Measurements from ENCODE around the gene FANCB.

FANCB gene

DNA sequence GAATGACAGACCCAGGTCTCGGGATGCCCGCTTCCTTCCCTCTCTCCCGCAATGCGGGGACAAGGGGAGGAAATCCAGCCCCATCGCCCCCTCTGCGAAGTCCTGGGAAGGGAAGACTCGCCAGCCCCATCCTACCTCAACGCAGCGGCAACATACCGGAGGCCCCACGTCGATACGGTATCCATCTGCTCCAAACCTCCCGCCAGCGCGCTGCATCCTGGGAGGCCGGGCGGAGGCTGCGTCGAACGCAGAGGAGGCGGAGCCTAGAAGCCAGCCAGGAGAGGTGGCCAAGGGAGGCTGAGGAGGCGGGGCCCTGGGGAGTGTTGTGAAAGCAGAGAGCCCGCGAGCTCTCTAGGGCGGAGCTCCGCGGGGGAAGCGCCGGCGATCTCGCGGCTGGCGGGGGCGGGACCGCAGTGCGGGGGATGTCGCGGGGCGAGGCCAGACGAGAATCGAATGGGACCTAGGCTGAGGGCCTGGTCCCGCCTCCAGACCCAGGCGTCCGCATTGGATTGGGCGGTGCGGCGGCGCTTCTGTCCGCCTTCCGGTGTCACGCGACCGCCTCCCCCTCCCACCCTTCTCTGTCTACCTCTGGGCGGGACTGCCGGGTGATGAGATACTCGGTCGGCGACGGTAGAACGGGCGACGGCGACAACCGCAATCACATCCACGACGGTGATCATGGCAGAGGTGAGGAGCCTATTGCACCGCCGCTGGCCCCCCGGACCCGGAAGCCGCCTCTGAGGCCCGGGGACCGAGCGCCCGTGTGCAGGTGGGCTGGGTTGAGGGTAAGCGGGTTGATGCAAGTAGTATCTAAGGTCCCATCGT, at the start of gene FANCB, which contains the start of gene MOSPD2:
TSS of gene FANCB (minus strand) at position 219 of the 825 bp plus-strand sequence. CDS start 7,559 bp downstream, outside the sequence.
TSS of gene MOSPD2 (plus strand) at position 571 of the 825 bp plus-strand sequence. CDS start at position 679, 108 bp downstream.
- peak; percentile 75 to 90 (median 87) for DNase-seq (ENCODE audit: low read depth in 3 of 3)

DNA sequence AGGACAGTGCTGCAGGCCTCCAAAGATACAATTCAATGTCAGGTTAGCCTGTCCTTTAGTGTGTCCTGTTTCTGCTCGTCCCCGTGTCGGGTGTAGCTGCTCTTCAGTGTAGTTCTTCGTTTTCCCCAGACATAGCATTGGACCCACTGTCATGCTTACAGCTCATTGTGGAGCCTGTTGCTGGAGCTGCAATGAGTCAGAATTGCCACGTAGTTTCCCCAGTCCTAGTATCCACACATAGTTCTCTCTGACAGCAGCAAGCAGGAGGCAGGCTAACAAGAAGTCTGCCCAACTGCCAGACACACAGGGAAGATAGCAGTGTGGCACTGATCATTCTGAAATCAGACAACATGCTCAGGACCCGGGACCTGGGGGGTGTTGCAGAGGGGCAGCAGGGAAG, 49.6 kb upstream of the FANCB start:
- no peak for DNase-seq (ENCODE audit: low read depth in 3 of 3)

DNA sequence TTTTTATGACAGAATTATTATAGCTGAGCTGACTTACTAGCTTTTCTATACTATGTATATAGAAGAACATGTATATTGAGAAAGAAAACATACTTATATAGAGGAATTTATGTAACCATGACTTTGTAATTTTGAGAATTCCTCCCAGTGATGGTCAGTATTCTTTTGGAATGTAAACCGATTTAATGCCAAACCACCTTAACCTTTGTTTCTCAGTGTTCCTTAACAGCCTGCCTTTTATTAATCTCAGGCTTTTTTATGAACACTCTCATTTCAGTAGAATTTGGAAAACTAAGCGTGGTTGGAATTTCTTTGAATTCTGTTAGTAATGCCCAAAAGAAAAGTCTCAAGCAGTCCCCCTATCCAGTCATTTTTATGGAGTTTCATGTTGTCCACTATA, 47.3 kb upstream of the FANCB start:
- DNase-seq (ENCODE audit: low read depth in 3 of 3), result no peak

DNA sequence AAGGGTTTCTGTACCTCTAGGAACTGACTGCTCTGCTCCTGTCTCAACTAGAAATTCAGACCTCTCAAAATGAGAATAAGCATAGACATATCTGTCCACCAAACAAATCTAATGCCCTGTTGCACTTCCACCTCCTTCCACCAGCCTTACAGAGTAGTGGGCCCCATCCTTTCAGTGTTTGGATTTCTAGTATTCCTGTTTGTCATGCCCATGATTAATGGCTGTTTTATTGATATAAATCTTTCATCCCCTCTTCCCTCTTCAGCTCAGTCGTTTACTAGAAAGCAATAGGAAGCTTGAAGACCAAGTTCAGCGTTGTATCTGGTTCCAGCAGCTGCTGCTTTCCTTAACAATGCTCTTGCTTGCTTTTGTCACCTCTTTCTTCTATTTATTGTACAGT, 46.5 kb upstream of the FANCB start:
- no peak for DNase-seq (ENCODE audit: low read depth in 3 of 3)

DNA sequence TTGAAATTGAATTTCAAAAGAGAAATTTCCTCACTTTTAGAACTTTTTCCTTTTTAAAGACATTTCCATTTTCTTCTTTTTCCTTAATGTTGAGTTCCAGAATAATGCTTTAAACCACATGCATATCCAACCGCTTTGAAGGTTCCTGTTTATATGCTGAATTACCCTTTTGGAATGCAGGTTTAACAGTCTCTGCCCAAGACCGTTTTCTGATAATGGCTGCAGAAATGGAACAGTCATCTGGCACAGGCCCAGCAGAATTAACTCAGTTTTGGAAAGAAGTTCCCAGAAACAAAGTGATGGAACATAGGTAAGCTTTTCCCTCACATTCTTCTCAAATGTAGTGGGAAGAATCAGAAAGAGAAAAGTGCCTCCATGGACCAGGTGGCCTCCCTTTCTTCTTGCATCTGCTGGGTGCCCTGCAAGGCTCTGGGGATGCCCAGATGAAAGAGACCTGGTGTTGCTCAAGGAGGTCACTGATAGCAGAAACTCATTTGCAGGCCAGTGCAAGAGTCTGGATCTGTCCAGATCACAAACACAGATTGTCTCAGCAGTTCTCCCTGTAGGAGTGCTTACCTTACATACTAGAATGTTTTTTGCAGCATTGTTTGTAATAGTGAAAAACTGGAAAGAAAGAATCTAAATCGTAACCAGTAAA, 43.3 kb upstream of the FANCB start:
- DNase-seq (ENCODE audit: low read depth in 3 of 3), result no peak

DNA sequence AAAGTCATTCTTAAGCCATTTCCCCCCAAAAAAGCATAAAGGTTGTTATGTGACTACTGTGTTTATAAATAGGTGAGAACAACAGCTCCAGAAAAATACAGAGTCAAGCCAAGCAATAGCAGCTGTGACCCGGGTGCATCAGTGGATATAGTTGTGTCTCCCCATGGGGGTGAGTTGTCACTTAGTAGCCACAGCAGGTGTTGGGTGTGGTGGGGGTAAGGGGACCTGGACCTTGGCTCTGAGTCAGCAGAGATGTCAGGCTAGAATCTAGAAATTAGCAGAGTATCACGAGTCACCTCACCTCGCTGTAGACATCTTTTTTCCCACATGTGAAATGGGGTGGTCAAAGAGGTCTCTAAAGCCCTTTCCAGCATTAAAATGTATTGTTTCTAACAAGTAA, 42.7 kb upstream of the FANCB start:
- DNase-seq (ENCODE audit: low read depth in 3 of 3), result no peak

DNA sequence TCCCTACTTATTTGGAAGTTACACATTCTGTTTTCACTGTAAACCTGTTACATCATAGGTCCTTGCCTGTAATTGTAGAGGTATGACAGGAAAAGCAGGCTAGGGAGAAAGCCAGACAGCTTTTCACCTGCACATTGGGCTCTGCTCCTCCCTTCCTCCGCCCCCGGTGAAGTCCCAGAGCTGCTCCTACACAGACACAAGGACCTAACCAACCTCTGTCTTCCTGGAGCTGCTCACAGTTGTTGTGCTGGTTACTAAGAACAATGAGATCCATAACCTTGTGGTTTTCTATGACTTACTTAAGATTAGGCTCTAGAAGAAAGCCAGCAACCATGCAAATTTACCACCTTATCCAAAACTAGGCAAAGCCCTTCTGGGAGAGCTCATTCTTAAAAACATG, 40.4 kb upstream of the FANCB start:
- DNase-seq (ENCODE audit: low read depth in 3 of 3), result no peak

DNA sequence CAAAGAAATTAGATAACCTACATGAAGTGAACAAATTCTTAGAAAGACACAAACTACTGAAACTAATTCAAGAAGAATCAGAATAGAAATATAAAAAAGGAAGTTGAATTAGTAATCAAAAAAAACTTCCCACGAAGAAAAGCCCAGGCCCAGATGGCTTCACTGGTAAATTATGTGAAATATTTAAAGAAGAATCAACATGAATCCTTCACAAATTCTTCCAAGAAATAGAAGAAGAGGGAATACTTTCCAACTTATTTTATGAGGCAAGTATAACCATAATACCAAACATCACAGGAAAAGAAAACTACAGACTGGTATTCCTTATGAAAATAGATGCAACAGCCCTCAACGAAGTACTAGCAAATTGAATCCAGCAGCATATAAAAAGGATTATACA, 31.0 kb upstream of the FANCB start:
- DNase-seq (ENCODE audit: low read depth in 3 of 3), result no peak

DNA sequence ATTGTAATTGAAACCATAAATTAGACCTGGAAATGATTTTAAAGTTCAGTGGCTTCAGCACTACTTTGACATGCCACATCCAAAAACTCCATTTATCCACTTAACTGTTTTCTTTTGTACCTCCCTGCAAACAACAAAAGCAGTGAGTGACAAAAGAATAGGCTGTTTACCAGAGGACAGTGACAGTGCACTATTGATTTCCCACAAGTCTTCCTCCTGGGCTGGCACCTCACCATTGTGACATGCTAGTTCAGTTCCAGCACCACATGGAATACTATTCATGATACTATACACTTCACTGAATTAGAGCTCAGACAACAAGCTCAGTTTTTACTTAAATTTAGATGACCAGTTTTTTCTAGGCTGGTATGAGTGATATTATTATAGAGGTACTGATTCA, 29.7 kb upstream of the FANCB start:
- no peak for DNase-seq (ENCODE audit: low read depth in 3 of 3)

DNA sequence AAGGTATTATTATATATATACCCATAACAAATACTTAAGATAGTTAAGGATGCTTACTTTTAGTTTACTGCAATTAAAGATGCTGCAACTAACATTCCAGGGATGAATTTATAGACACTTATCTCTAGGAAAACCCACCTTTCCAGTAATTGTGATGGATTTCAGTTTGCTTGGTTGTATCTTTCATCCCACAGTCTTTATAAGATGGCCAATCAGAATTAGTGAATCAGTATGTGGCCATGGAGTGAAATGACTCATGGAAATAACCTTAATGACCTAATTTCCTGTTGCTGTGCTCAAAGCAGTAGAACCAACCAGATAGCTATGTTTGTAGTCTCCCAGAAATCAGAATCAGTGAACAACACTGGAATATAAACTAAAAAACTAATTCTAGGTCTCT, 26.7 kb upstream of the FANCB start:
- no peak for DNase-seq (ENCODE audit: low read depth in 3 of 3)

DNA sequence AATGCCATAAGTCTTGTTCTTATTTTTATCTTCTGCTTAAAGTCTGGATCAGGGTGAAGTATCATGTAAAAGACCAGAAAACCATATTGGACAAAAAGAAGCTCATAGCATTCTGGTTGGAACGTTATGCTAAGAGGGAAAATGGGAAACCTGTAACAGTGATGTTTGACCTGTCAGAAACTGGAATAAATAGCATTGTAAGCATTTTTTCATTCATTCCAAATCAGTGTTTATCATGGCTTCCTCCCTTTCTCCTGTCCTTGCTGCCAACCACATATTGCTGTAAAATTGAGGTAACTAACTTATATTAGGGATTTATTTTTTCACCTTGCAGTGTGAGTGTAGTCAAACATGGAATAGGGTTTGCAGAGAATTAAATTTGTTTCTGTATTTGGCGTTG, 24.2 kb upstream of the FANCB start:
- DNase-seq (ENCODE audit: low read depth in 3 of 3), result no peak

DNA sequence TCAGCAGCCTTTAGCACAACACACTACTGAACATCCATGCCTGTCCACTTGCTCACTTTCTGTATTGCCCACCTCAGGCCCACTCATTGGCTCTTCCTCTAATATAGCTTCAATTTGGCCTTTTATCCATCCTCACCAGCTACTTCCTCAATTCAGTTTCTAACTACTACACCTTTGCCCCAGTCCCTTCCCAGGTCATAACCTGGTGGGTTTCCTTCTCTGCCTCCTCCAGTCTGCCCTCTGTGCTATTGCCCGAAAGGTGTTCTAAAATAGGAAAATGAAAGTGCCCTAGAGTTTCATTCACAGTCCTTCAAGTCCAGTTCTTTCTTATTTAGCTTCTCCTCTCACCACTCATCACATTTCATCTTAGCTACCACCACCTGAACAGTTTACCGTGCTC, 23.4 kb upstream of the FANCB start:
- DNase-seq (ENCODE audit: low read depth in 3 of 3), result no peak

DNA sequence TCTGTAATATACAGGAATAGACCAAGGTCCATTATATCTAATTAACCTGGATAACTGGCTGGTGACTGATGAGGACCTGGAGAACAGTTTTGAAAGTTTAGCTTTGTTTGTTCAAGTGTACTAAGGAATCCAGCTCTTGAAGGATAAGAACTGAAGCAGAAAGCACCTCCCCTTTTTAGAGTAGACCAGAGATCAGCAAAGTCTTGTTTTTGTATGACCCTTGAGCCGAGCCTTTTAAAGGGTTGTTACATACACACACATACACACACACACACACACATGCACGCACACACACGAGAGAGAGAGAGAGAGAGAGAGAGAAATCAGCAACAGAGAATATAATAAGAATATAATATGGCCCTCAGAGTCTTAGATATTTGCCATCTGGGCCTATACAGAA, 13.4 kb upstream of the FANCB start:
- no peak for DNase-seq (ENCODE audit: low read depth in 3 of 3)

DNA sequence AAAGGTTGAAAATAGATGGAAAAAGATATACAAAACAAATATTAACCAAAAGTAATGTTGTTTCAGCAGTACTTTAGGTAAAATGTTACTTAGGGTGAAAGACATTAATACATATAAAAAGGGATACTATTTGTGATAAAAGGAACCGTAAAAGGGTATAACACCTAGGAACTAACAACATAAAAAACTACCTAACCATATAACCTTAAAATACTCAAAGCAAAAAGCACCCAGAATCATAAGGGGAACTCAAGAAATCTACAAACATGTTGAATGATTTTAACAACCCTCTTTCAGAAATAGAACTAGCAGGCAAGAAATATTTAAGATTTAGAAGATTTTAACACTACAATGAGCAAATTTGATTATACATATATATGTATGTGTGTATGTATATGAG, 11.8 kb upstream of the FANCB start:
- DNase-seq (ENCODE audit: low read depth in 3 of 3), result no peak

DNA sequence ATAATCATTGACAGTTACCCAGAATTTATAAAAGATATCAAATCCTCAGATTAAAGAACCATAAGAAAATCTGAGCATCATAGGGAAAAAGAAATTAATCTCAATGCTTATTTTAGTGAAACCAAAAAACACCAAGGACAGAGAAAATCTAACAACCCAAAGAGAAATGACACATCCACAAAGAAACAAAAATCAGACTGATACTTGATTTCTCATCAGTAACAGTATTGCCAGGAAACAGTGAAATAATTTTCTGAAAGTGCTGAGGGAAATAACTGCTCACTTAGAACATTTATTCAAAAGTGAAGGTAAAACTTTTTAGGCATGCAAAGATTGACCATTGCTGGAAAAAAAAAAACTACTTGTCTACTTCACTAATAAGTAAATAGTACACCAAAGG, 11.0 kb upstream of the FANCB start:
- DNase-seq (ENCODE audit: low read depth in 3 of 3), result no peak

DNA sequence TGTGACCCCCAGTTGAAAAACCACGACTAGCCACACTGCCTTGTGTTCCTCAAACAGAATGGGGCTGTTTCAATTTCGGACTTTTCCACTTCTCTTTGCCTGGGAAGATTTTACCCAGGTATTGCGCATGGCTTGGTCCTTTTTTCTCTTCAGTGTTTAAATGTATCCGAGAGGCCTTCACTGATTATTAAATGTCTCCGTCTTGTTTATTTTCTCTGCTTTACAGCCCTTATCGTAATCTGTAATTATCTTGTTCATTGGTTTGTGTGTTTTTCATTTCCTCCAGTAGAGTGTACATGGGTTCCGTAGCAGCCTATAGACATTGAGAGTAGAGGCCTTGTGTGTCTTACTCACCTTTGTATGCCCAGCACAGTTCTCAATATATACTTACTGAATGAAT, 2.8 kb upstream of the FANCB start:
- no peak for DNase-seq (ENCODE audit: low read depth in 3 of 3)

DNA sequence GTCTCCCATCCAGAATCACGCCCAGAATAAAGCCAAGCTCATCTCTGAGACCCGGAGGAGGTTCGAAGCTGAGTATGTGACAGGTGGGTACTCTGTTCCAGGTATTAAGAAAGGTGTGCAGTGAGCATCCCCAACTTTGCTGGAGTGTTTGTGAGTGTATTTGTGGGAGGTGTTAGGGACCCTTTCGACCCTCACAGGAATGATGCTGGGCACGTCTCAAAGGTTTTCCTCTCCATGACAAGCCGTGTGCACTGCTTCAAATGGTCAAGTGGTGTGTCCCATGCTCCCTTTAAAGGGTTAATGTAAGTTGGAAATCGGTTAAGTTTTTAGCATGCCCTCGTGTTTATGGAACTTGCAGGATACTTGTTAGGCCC, 794 bp upstream of the FANCB start:
- no peak for DNase-seq (ENCODE audit: low read depth in 3 of 3)

DNA sequence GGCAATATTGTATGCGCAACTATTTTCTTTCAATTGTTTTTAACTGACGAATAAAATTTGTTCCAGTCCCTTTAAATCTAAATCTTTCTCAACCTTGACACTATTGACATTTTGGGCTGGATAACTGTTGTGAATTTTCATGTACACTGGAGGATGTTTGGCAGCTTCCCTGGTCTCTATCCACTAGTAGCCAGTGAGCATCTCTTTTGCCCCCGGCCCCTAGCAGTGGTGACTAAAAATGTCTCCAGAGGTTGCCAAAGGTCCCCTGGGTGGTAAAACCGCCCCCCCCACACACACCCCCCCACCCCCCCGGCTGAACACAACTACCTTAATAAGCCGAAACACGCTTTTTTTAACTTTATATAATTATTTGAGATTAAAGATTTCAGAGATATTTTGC, 514 bp downstream of the FANCB start:
- DNase-seq (ENCODE audit: low read depth in 3 of 3), result no peak

DNA sequence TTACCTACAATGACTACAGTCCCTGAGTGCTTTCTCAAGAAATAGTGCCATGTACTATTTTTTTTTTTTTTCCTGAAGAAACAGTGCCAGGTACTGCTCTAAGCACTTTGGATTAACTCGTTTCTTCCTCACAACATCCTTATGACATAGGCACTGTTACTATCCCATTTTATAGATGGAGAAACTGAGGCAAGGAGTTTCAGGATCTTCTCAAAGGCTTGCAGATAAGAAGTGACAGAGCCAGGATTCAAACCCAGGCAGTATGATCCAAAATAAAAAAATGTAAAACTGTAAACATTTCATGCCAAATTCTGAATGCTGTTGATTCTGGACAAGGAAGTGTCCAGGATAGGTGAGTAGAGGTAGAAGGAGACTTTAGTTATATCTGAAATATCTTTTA, 1.1 kb downstream of the FANCB start:
- DNase-seq (ENCODE audit: low read depth in 3 of 3), result no peak

DNA sequence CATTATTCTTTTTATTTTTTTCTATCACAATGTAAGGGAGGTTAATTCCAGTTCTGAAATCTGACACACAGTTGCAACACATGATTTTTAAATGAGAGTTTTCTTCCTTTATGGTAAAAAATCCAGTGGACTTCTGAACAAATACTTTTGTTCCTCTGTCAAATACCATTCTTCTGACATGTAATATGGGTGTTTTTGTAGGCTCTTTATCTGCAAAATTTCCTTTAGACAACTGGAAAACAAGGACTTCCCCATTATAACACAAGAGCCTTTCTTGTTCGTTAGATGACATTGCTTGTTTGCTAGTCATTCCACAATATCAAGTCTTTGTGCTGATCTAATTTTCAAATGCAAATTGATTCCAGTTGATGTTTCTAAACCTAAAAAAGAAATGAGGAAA, 7.7 kb downstream of the FANCB start:
- no peak for DNase-seq (ENCODE audit: low read depth in 3 of 3)

DNA sequence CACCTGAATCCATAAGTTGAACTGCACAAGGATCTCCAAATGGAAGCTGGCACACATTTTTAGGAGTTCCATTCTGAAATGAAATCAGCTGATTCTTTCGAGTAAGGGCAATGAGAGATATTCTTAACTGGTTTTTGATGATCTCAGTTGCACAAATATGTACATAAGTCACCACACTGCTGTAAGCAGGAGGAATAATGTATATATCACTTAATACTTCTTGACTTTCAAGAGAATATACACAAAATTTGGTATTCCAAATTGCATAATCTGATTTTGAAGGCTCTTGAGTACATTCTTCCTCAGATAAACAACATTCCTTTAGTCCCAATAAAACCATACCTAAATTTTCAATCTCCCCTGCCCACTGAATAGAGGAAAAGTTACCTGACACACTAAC, 8.2 kb downstream of the FANCB start:
- DNase-seq (ENCODE audit: low read depth in 3 of 3), result no peak

DNA sequence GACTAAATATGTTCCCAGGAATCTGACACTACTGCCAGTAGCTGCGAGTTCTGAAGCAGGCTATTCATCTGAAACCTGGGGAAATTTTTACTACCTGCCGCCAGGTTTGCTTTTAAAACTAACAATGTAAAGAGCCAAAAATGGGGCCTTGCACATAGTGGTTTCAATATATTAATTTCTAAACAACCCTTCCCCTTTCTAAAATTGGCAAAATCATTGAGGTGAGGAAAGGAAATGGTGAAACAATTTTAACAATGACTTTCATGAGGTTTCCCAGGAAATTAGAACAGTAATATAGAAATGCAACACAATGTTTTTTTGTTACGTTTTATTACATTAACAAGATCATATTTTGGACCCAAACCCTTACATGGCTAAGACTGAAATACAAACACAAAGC, 21.3 kb downstream of the FANCB start:
- DNase-seq (ENCODE audit: low read depth in 3 of 3), result no peak

DNA sequence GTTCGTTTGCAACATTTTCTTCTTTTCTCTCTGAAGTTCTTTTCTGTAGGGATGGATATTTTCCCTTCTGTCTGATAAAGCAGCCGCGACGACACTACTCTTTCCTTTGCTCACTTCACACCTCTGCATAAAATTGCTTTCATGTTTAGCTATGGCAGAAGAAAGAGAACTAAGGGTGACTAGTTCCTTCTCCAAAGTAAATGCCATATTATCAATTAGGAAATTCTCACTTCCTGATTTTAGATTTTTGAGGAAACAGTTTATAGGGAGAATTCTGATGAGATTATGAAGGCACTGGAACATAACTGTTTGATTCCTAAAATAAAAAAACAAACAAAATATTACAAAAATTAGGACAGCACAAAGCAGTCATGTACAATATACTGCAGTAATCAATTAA, 29.2 kb downstream of the FANCB start:
- no peak for DNase-seq (ENCODE audit: low read depth in 3 of 3)

DNA sequence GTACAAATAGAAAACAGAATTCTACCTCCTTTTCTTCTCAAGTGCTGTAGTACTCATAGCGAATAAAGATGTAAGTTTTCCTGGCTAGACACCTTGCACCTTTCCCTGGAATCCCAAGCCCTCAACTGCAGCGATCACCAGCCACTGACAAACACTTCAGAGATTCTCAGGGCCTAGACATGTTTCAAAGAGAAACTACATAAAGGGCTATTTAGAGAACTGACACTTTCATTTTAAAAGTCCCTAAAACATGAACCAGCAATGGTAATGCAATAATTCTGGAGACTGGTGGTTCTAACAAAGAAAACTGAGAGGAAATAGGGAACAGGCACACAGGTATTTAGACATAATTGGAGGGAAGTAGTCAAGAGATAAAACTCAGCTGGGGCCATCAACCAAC, 35.7 kb downstream of the FANCB start:
- no peak for DNase-seq (ENCODE audit: low read depth in 3 of 3)

All from stimulated activated CD4-positive, alpha-beta T cell treated with anti-CD3 and anti-CD28 coated beads, TNF-alpha, amount 100 ng/mL, for 4 hours (primary cell).